Parathyroid adenoma (tissue), 2 donors: ENCODE results near the gene TIMP4.

Source experiments
- H2AFZ ChIP-seq: fragments of 300-600 bp; sonication (generic); one replicate; pipeline ENCODE4 v1.7.0; 2017; ENCODE audit warnings: antibody characterized with exemption, mild to moderate bottlenecking
- H3K27ac ChIP-seq: fragments of 300-600 bp; sonication (generic); one replicate; pipeline ENCODE4 v1.7.0; 2017
- H3K27me3 ChIP-seq: fragments of 300-600 bp; sonication (generic); one replicate; pipeline ENCODE4 v1.7.0; 2017; ENCODE audit warnings: low read length; ENCODE audit not compliant: control insufficient read depth, insufficient read depth
- H3K36me3 ChIP-seq: fragments of 300-600 bp; sonication (generic); one replicate; pipeline ENCODE4 v1.7.0; 2017; ENCODE audit warnings: low read length; ENCODE audit not compliant: control insufficient read depth, insufficient read depth
- H3K4me1 ChIP-seq: fragments of 300-600 bp; sonication (generic); one replicate; pipeline ENCODE4 v1.7.0; 2017; ENCODE audit warnings: control low read depth
- H3K4me2 ChIP-seq: fragments of 300-600 bp; sonication (generic); one replicate; pipeline ENCODE4 v1.7.0; 2017; ENCODE audit warnings: low read length
- H3K4me3 ChIP-seq: fragments of 300-600 bp; sonication (generic); one replicate; pipeline ENCODE4 v1.7.0; 2017; ENCODE audit warnings: low read depth, low read length
- H3K79me2 ChIP-seq: fragments of 300-600 bp; sonication (generic); one replicate; pipeline ENCODE4 v1.7.0; 2017; ENCODE audit warnings: control low read depth
- H3K9ac ChIP-seq: fragments of 300-600 bp; sonication (generic); one replicate; pipeline ENCODE4 v1.7.0; 2017; ENCODE audit warnings: mild to moderate bottlenecking
- H3K9me3 ChIP-seq: fragments of 300-600 bp; sonication (generic); one replicate; pipeline ENCODE4 v1.7.0; 2017; ENCODE audit warnings: low read length; ENCODE audit not compliant: control insufficient read depth
- CTCF ChIP-seq: fragments of 300-600 bp; sonication (generic); IDR thresholded peaks from one replicate; pipeline ENCODE4 v1.7.0; 2017; ENCODE audit warnings: antibody characterized with exemption, mild to moderate bottlenecking
- donor health status: primary hyperparathyroidism.

Gene TIMP4

GRCh38 chr3:12158387-12159226 lies at the start of gene TIMP4:
TSS of gene TIMP4 (minus strand) at chr3:12158912. CDS start at chr3:12158840, 72 bp downstream.
- Histone ChIP-seq H3K79me2 (no peaks in the 10 kb centered on the region), H3K27me3 (no peaks in the 10 kb centered on the region), H3K4me1 (peaks cover 4% of the 10 kb centered on the region), H3K4me2 (no peak within 1 kb of the TSS), H3K9ac (no peak within 1 kb of the TSS), H3K36me3 (no peaks in the 10 kb centered on the region), H3K9me3 (no peaks in the 10 kb centered on the region), H3K27ac (no peak within 1 kb of the TSS), H2AFZ (peak within 1 kb of the TSS; percentile 23), H3K4me3 (no peak within 1 kb of the TSS)
- TF ChIP-seq CTCF, result no peak

GRCh38 chr3:12205171-12205570 lies 46.5 kb upstream of the TIMP4 start:
- H3K9ac ChIP-seq, result no peak overlapping the region
- TF ChIP-seq CTCF, result no peak

GRCh38 chr3:12201813-12202212 lies 43.1 kb upstream of the TIMP4 start:
- Histone ChIP-seq H3K27me3 (no peaks in the 10 kb centered on the region), H3K36me3 (no peaks in the 10 kb centered on the region), H3K9me3 (no peaks in the 10 kb centered on the region), H3K4me1 (peaks cover 7% of the 10 kb centered on the region), H2AFZ (no peak overlapping the region), H3K4me3 (no peak overlapping the region), H3K79me2 (no peaks in the 10 kb centered on the region), H3K4me2 (no peak overlapping the region), H3K9ac (no peak overlapping the region), H3K27ac (no peak overlapping the region)
- no peak for TF ChIP-seq CTCF

More at GRCh38 chr3:12205171-12205570, 46.5 kb upstream of the TIMP4 start:
- Histone ChIP-seq H3K36me3 (no peaks in the 10 kb centered on the region), H3K79me2 (no peaks in the 10 kb centered on the region), H3K4me1 (no peaks in the 10 kb centered on the region), H3K27ac (no peak overlapping the region), H3K4me3 (no peak overlapping the region), H3K4me2 (no peak overlapping the region), H3K9me3 (no peaks in the 10 kb centered on the region), H3K27me3 (no peaks in the 10 kb centered on the region), H2AFZ (no peak overlapping the region)

- H2AFZ ChIP-seq, result no peak overlapping the region
- no peak overlapping the region for H3K27ac ChIP-seq
- H3K27me3 ChIP-seq, result no peaks in the 10 kb centered on the region
- H3K36me3 ChIP-seq, result no peaks in the 10 kb centered on the region
- no peak overlapping the region for H3K9ac ChIP-seq
- no peaks in the 10 kb centered on the region for H3K9me3 ChIP-seq
- no peak for TF ChIP-seq CTCF
- no peaks in the 10 kb centered on the region for H3K79me2 ChIP-seq
- no peak overlapping the region for H3K4me2 ChIP-seq
- H3K4me1 ChIP-seq, result peaks cover 20% of the 10 kb centered on the region
- no peak overlapping the region for H3K4me3 ChIP-seq
Measured at GRCh38 chr3:12198301-12198700, 39.6 kb upstream of the TIMP4 start.

GRCh38 chr3:12197475-12197874 lies 38.8 kb upstream of the TIMP4 start:
- Histone ChIP-seq H3K79me2 (no peaks in the 10 kb centered on the region), H2AFZ (no peak overlapping the region), H3K4me1 (peaks cover 20% of the 10 kb centered on the region), H3K9ac (no peak overlapping the region), H3K27me3 (no peaks in the 10 kb centered on the region), H3K9me3 (no peaks in the 10 kb centered on the region), H3K4me2 (no peak overlapping the region), H3K4me3 (no peak overlapping the region), H3K36me3 (no peaks in the 10 kb centered on the region), H3K27ac (no peak overlapping the region)
- no peak for TF ChIP-seq CTCF
